Measurements from ENCODE around the gene RBM25. TPM values are rescaled to one million over a fixed set of nuclear protein-coding genes. Genes with fewer than 3 reads are reported as not detected.

Gene RBM25
- total RNA-seq, 1 experiment from 2014 or later, result 22.9 TPM

- no peak for DNase-seq (ENCODE audit: low read depth)
Observed at GRCh38 chr14:73102806-73103497, 44.6 kb downstream of the RBM25 start.

GRCh38 chr14:73105050-73105449, 46.7 kb downstream of the RBM25 start:
- no peak for DNase-seq (ENCODE audit: low read depth)

- DNase-seq (ENCODE audit: low read depth), result no peak
Observed at GRCh38 chr14:73105727-73106126, 47.4 kb downstream of the RBM25 start.

GRCh38 chr14:73116079-73116665, 57.8 kb downstream of the RBM25 start:
- no peak for DNase-seq (ENCODE audit: low read depth)

GRCh38 chr14:73124180-73124894, 66.0 kb downstream of the RBM25 start:
- DNase-seq (ENCODE audit: low read depth), result no peak

GRCh38 chr14:73125169-73125588, 66.8 kb downstream of the RBM25 start:
- DNase-seq (ENCODE audit: low read depth), result no peak

GRCh38 chr14:73125746-73126145, 67.4 kb downstream of the RBM25 start:
- no peak for DNase-seq (ENCODE audit: low read depth)

GRCh38 chr14:73133795-73134194, 75.5 kb downstream of the RBM25 start:
- no peak for DNase-seq (ENCODE audit: low read depth)

- DNase-seq (ENCODE audit: low read depth), result no peak
Observed at GRCh38 chr14:73136085-73136386, 77.7 kb downstream of the RBM25 start.

- DNase-seq (ENCODE audit: low read depth), result peak; percentile 85
Observed at GRCh38 chr14:73136387-73137225, 78.3 kb downstream of the RBM25 start, which contains the start of gene PSEN1. Gene PSEN1, plus strand, starts transcription at chr14:73136507. Its CDS starts 11,513 bp downstream, at chr14:73148020.

- DNase-seq (ENCODE audit: low read depth), result no peak
Observed at GRCh38 chr14:73140811-73141323, 82.5 kb downstream of the RBM25 start.

- no peak for DNase-seq (ENCODE audit: low read depth)
Observed at GRCh38 chr14:73142216-73142615, 83.9 kb downstream of the RBM25 start.

- DNase-seq (ENCODE audit: low read depth), result no peak
Observed at GRCh38 chr14:73143003-73143402, 84.7 kb downstream of the RBM25 start.

GRCh38 chr14:73143617-73144016, 85.3 kb downstream of the RBM25 start:
- DNase-seq (ENCODE audit: low read depth), result no peak

- DNase-seq (ENCODE audit: low read depth), result no peak
Observed at GRCh38 chr14:73145371-73145770, 87.0 kb downstream of the RBM25 start.

- DNase-seq (ENCODE audit: low read depth), result no peak
Observed at GRCh38 chr14:73146111-73146510, 87.8 kb downstream of the RBM25 start.

- no peak for DNase-seq (ENCODE audit: low read depth)
Observed at GRCh38 chr14:73149753-73150152, 91.4 kb downstream of the RBM25 start.

- no peak for DNase-seq (ENCODE audit: low read depth)
Observed at GRCh38 chr14:73153272-73153671, 94.9 kb downstream of the RBM25 start.

- DNase-seq (ENCODE audit: low read depth), result no peak
Observed at GRCh38 chr14:73162251-73162650, 103.9 kb downstream of the RBM25 start.

GRCh38 chr14:73166399-73166798, 108.1 kb downstream of the RBM25 start:
- no peak for DNase-seq (ENCODE audit: low read depth)

- DNase-seq (ENCODE audit: low read depth), result no peak
Observed at GRCh38 chr14:73167727-73168126, 109.4 kb downstream of the RBM25 start.

- no peak for DNase-seq (ENCODE audit: low read depth)
Observed at GRCh38 chr14:73168274-73168673, 109.9 kb downstream of the RBM25 start.

Measured in RPMI7951 (cell line).